ENCODE data around the gene LURAP1L.

- no peak for TF ChIP-seq CTCF (optimal IDR thresholded peaks at IDR 0.05 in 1 of 3, IDR thresholded peaks at IDR 0.05 in 1 of 3, conservative IDR thresholded peaks at IDR 0.05 in 1 of 3; ENCODE audit: extremely low read depth in 1 of 3, insufficient read depth in 2 of 3, low read length in 3 of 3)
- TF ChIP-seq EZH2 (IDR thresholded peaks at IDR 0.05; ENCODE audit: low read length) = no peak
Measured at GRCh38 chr9:12813533-12813932, 38.7 kb downstream of the LURAP1L start.
